Measurements from ENCODE around the gene CENPT. TPM values are rescaled to one million over a fixed set of nuclear protein-coding genes. Genes with fewer than 3 reads are reported as not detected.

The CENPT gene
- total and polyA plus RNA-seq, 2 donors (not counting 1 experiment from before 2014, with no cell fraction given) = 75.0 to 169 TPM

- Mint-ChIP-seq H3K4me1 (peaks cover 75% of the 10 kb centered on the region), H3K4me3 (peak overlapping the region; percentile 79), H3K9me3 (ENCODE audit: insufficient read depth) (no peaks in the 10 kb centered on the region), H3K27me3 (no peaks in the 10 kb centered on the region), H3K27ac (peak overlapping the region; percentile 68)
- 80% methylated on average over 1 of the region's 1 CpG for WGBS (ENCODE audit: insufficient coverage)
- Histone ChIP-seq H3K27ac (ENCODE audit: low read length in 2 of 2) (no peak overlapping the region), H3K9ac (ENCODE audit: low read length) (peak overlapping the region; percentile 32), H3K36me3 (replicated peaks in 1 of 2; ENCODE audit: control extremely low read depth in 1 of 2, control insufficient read depth in 1 of 2, extremely low read depth in 1 of 2, insufficient read depth in 2 of 2, low read length in 1 of 2) (peaks cover 4 to 31% of the 10 kb centered on the region in 2 experiments), H3K27me3 (replicated peaks in 1 of 4; ENCODE audit: control extremely low read depth in 1 of 4, control insufficient read depth in 3 of 4, insufficient read depth in 4 of 4, low read length in 3 of 4) (no peaks in the 10 kb centered on the region), H4K20me1 (ENCODE audit: control insufficient read depth, insufficient read depth, low read length, poor library complexity, severe bottlenecking) (peaks cover 56% of the 10 kb centered on the region), H3K4me1 (ENCODE audit: control insufficient read depth in 2 of 2, insufficient read depth in 2 of 2, low read length in 2 of 2) (peaks cover 56 to 60% of the 10 kb centered on the region in 2 donors), H3K4me3 (ENCODE audit: control extremely low read depth in 1 of 5, extremely low read depth in 1 of 5, insufficient read depth in 1 of 5, low read depth in 2 of 5, low read length in 4 of 5) (no peak overlapping the region), H3K9me3 (ENCODE audit: control extremely low read depth in 1 of 3, control insufficient read depth in 2 of 3, insufficient read depth in 1 of 3, low read length in 2 of 3) (no peaks in the 10 kb centered on the region), H2AFZ (ENCODE audit: insufficient read depth, low read depth, low read length, poor library complexity, severe bottlenecking) (no peak overlapping the region), H3K79me2 (ENCODE audit: control insufficient read depth, insufficient read depth, low read length) (peaks cover 97% of the 10 kb centered on the region), H3K4me2 (replicated peaks; ENCODE audit: low read depth, low read length, poor library complexity, severe bottlenecking) (peak overlapping the region; percentile 72)
- intact Hi-C loops (cut with micrococcal nuclease) = loop anchor here (10.0 kb wide), 2 partner anchors 276 to 316 kb away; partner anchors contain the start of genes AGRP, ATP6V0D1 and RIPOR1
- POLR2A ChIA-PET = interaction anchor here (0.6 to 0.7 kb wide), 4 partner anchors 32 to 351 kb away, joined by 3 to 5 read pairs (median 4); partner anchors contain the start of gene RIPOR1
- TF ChIP-seq CTCF (IDR thresholded peaks at IDR 0.05) = no peak
- TF ChIP-seq EZH2 (IDR thresholded peaks at IDR 0.05; ENCODE audit: borderline replicate concordance, insufficient read depth, low read depth, low read length, poor library complexity, severe bottlenecking) = no peak
- DNase-seq (no peak), ATAC-seq (ENCODE audit: low read depth) (no peak)
- CTCF ChIA-PET = interaction anchor here (0.7 to 3.0 kb wide), 6 partner anchors 15 to 463 kb away, joined by 3 to 24 read pairs (median 3); partner anchors contain the start of gene CARMIL2
These were observed 46.3 kb downstream of the CENPT start for GRCh38 chr16:67801241-67801640.

- no peak for TF ChIP-seq EZH2 (IDR thresholded peaks at IDR 0.05; ENCODE audit: borderline replicate concordance, insufficient read depth, low read depth, low read length, poor library complexity, severe bottlenecking)
- no peak for TF ChIP-seq CTCF (IDR thresholded peaks at IDR 0.05)
- 96% methylated on average over 7 of the region's 7 CpGs for WGBS (ENCODE audit: insufficient coverage)
- Histone ChIP-seq H3K4me2 (replicated peaks; ENCODE audit: low read depth, low read length, poor library complexity, severe bottlenecking) (peak overlapping the region; percentile 72), H3K4me1 (ENCODE audit: control insufficient read depth in 2 of 2, insufficient read depth in 2 of 2, low read length in 2 of 2) (peaks cover 52 to 53% of the 10 kb centered on the region in 2 donors), H3K79me2 (ENCODE audit: control insufficient read depth, insufficient read depth, low read length) (peaks cover 95% of the 10 kb centered on the region), H3K27ac (ENCODE audit: low read length in 2 of 2) (no peak overlapping the region), H4K20me1 (ENCODE audit: control insufficient read depth, insufficient read depth, low read length, poor library complexity, severe bottlenecking) (peaks cover 56% of the 10 kb centered on the region), H3K27me3 (replicated peaks in 1 of 4; ENCODE audit: control extremely low read depth in 1 of 4, control insufficient read depth in 3 of 4, insufficient read depth in 4 of 4, low read length in 3 of 4) (no peaks in the 10 kb centered on the region), H3K9me3 (ENCODE audit: control extremely low read depth in 1 of 3, control insufficient read depth in 2 of 3, insufficient read depth in 1 of 3, low read length in 2 of 3) (no peaks in the 10 kb centered on the region), H3K36me3 (replicated peaks in 1 of 2; ENCODE audit: control extremely low read depth in 1 of 2, control insufficient read depth in 1 of 2, extremely low read depth in 1 of 2, insufficient read depth in 2 of 2, low read length in 1 of 2) (peaks cover 4 to 31% of the 10 kb centered on the region in 2 experiments), H3K9ac (ENCODE audit: low read length) (no peak overlapping the region), H2AFZ (ENCODE audit: insufficient read depth, low read depth, low read length, poor library complexity, severe bottlenecking) (no peak overlapping the region), H3K4me3 (ENCODE audit: control extremely low read depth in 1 of 5, extremely low read depth in 1 of 5, insufficient read depth in 1 of 5, low read depth in 2 of 5, low read length in 4 of 5) (no peak overlapping the region)
- no peak for ATAC-seq (ENCODE audit: low read depth)
- intact Hi-C loops (cut with micrococcal nuclease) = loop anchor here (10.0 kb wide), 2 partner anchors 276 to 316 kb away; partner anchors contain the start of genes AGRP, ATP6V0D1 and RIPOR1
- Mint-ChIP-seq H3K27me3 (no peaks in the 10 kb centered on the region), H3K4me3 (no peak overlapping the region), H3K27ac (peak overlapping the region; percentile 50), H3K4me1 (peaks cover 70% of the 10 kb centered on the region), H3K9me3 (ENCODE audit: insufficient read depth) (no peaks in the 10 kb centered on the region)
- POLR2A ChIA-PET = interaction anchor here (0.6 kb wide), 1 partner anchor 432 kb away, joined by 5 read pairs; no protein-coding TSS in a partner anchor
- CTCF ChIA-PET = interaction anchor here (0.7 to 3.0 kb wide), 4 partner anchors 16 to 286 kb away, joined by 3 to 24 read pairs (median 4); no protein-coding TSS in a partner anchor
- DNase-seq = peak; percentile 20
These were observed 47.1 kb downstream of the CENPT start for GRCh38 chr16:67800338-67800926.
